ENCODE measurements around the gene ZNF324.
A peak's percentile ranks its signal among the peaks of the same experiment; 100 is the strongest.
"Not testable (repeated sequence)": the region's sequence is repeated elsewhere in the genome, so short reads cannot be mapped to it uniquely, and the experiment has no call there.

Gene ZNF324

GRCh38 chr19:58466089-58466759, 656 bp upstream of the ZNF324 start:
- no peak for TF ChIP-seq CTCF (IDR thresholded peaks at IDR 0.05; ENCODE audit: low read depth, low read length)
- peak overlapping the region; percentile 78 to 90 for H3K4me3 ChIP-seq (replicated peaks in 1 of 2; ENCODE audit: low read depth in 2 of 2, low read length in 2 of 2)

GRCh38 chr19:58468216-58468839, 1.4 kb downstream of the ZNF324 start:
- no peak for DNase-seq (ENCODE audit: low read depth in 2 of 2)
- H3K4me3 ChIP-seq (replicated peaks in 1 of 2; ENCODE audit: low read depth in 2 of 2, low read length in 2 of 2): peak overlapping the region in 1 of 2 donors; percentile 21
- TF ChIP-seq CTCF (IDR thresholded peaks at IDR 0.05; ENCODE audit: low read depth, low read length): no peak

More at GRCh38 chr19:58466089-58466759, 656 bp upstream of the ZNF324 start:
- DNase-seq (ENCODE audit: low read depth in 2 of 2): no peak

- no peak for DNase-seq (ENCODE audit: low read depth in 2 of 2)
- H3K4me3 ChIP-seq (replicated peaks in 1 of 2; ENCODE audit: low read depth in 2 of 2, low read length in 2 of 2): no peak overlapping the region
- TF ChIP-seq CTCF (IDR thresholded peaks at IDR 0.05; ENCODE audit: low read depth, low read length): no peak
Observed at GRCh38 chr19:58469241-58470013, 2.5 kb downstream of the ZNF324 start.

- DNase-seq (ENCODE audit: low read depth in 2 of 2); H3K4me3 ChIP-seq (replicated peaks in 1 of 2; ENCODE audit: low read depth in 2 of 2, low read length in 2 of 2): not testable (repeated sequence)
Observed at GRCh38 chr19:58470837-58471543, 4.1 kb downstream of the ZNF324 start.

GRCh38 chr19:58471736-58472135, 4.9 kb downstream of the ZNF324 start:
- DNase-seq (ENCODE audit: low read depth in 2 of 2): no peak
- TF ChIP-seq CTCF (IDR thresholded peaks at IDR 0.05; ENCODE audit: low read depth, low read length): no peak
- H3K4me3 ChIP-seq (replicated peaks in 1 of 2; ENCODE audit: low read depth in 2 of 2, low read length in 2 of 2): no peak overlapping the region

GRCh38 chr19:58473775-58474174, 6.9 kb downstream of the ZNF324 start:
- H3K4me3 ChIP-seq (replicated peaks in 1 of 2; ENCODE audit: low read depth in 2 of 2, low read length in 2 of 2): no peak overlapping the region
- no peak for TF ChIP-seq CTCF (IDR thresholded peaks at IDR 0.05; ENCODE audit: low read depth, low read length)
- no peak for DNase-seq (ENCODE audit: low read depth in 2 of 2)

Measured in cardiac fibroblast (primary cell).